ENCODE results near the gene TCF19. TPM values are rescaled to one million over a fixed set of nuclear protein-coding genes. Genes with fewer than 3 reads are reported as not detected.

Gene TCF19, protein sequence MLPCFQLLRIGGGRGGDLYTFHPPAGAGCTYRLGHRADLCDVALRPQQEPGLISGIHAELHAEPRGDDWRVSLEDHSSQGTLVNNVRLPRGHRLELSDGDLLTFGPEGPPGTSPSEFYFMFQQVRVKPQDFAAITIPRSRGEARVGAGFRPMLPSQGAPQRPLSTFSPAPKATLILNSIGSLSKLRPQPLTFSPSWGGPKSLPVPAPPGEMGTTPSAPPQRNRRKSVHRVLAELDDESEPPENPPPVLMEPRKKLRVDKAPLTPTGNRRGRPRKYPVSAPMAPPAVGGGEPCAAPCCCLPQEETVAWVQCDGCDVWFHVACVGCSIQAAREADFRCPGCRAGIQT
- total RNA-seq (2014; rRNA removed; shearing (Covaris generic)) = 14.7 and 18.8 TPM in 2 replicates

DNA sequence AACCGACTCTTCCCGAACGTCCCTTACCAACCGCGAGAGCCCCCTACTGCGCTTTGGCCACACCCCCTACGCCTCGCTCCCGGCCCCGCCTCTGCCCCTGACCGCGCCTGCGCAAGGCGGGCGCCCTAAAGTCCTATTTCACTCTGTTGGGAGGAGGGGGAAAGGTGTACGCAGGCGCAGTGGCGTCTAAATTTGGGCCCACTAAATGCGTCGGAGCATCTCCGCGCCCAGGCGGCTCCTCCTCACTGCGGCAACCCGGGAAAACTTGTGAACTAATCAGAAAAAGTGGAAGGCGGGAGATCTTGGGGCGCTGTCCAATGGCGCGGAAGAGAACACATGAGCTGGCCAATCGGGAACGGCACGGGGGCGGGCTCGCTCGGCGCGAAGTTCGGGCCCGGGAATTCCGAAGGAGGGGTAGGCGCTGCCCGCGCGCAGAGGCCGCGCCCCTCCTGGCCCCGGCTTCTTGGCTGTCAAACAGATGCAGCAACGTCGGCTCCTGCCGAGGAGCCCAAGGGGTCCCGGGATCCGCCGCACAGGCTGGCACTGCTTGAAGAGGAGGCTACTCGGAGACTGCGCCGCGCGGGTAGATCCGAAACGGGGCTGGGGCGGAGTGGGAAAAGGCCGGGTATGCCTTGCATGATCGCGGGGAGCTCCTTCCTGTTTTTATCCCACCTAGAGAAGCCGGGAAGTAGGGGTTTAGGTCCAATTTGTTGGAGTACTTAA lies at the start of gene TCF19:
TCF19 (plus strand) TSS at position 450 of the 723 bp plus-strand sequence. CDS start 881 bp downstream, outside the sequence.
- peak; percentile 99 for DNase-seq (ENCODE audit: low spot score)

DNA sequence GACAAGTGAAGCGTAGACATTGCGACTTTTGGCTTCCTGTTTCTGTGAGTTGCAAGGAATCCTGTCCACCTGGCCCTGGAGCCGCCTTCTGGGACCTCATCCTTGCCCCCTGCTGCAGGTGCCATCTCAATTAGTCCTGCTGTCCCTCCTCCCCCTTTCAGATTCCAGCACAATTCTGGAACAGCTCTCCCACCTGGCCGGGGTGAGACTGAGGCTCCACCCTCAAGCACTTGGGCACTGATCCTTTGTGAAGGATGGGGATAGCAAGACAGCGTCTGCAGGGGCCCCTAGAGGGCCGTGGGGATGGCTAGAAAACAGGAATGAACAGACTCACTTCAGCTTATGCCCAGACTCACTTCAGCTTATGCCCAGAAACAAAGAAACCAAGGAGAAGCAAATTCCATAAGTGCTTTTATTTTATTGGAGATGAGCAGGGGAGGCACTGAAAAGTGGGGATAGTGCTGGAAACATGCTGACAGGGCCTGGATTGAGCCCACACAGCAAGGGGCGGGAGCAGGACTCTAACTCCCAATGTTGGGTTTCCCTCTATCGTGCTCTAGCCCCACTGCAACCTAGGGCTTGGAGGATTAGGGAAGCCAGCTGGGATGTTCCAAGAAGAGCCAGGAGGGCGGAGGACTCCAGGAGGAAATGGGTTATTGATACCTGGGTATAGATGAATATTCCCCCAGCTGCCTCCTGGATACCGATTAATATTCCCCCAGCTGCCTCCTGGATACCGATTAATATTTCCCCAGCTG lies 47.4 kb upstream of the TCF19 start:
- DNase-seq (ENCODE audit: low spot score) = no peak

DNA sequence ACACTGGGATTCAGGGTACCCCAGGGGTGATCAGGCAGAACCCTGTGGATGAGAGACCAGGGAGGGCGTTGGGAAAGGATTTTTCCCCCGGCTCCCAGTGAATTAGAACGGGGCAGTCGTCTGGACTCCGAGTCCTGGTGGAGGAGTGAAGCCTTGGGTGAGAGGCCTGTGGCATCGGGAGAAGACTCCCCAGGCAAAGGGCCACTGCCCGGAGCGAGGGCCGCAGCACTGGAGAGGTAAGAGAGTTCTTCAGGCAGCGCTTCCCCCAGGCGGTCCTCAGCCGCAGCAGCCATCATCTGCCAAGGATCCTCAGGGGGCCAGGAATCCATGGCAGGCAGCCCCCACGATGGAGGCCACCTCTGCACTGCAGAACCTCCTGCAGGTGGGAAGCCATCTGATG lies 46.7 kb upstream of the TCF19 start:
- no peak for DNase-seq (ENCODE audit: low spot score)

DNA sequence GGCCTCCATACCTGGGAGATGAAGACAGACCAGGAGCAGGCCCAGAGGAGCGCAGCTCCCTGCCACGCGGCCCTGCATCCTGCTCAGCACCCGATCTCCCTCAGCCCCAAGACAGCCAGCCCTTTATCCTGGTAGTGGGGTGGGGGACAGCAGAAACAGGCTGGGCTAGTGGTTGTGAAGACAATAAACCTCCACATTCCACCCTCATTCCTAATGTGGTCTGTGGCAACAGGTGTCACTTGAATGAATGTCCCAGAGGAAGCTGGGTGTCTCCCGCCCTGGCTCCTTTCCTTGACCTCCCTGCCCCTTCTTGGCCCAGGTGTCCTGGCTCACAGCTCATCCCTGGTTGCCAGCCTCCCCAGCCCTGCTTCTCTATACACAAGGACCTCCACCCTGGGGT lies 45.9 kb upstream of the TCF19 start, which contains the start of gene C6orf15:
C6orf15 (minus strand) TSS at position 98 of the 400 bp plus-strand sequence; CDS start at position 78, 20 bp downstream.
- no peak for DNase-seq (ENCODE audit: low spot score)

DNA sequence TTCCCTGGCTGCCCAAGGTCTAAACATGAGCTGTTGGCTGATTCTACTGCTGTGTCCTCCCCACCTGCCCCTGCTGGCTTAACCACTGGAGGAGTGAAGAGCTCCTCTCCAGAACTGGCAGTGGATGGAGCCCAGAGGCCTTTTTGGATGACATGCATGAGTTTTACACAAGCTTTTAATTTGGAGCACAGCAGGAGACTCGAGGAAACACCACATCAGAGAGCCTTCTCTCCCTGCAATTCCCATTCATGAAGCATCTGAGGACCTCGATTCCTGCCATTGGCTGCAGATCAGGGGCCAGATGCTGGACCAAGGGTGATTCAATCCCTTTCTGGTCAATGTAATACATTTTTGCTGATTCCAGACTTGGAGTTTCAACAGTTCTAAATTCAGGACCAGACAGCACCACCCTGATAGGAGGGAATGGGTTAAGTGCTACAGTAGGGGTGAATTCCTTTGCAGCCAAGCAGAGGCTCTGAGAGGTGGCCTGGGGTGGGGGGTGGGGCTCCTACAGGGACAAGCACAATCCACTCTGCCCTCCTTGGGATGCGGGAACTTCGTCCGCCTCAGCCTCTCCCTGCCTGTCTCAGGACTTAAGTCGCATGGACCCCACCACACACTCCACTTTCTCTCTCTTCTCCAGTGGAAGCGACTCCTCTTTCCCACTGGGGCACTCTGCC lies 44.4 kb upstream of the TCF19 start:
- DNase-seq (ENCODE audit: low spot score) = no peak

DNA sequence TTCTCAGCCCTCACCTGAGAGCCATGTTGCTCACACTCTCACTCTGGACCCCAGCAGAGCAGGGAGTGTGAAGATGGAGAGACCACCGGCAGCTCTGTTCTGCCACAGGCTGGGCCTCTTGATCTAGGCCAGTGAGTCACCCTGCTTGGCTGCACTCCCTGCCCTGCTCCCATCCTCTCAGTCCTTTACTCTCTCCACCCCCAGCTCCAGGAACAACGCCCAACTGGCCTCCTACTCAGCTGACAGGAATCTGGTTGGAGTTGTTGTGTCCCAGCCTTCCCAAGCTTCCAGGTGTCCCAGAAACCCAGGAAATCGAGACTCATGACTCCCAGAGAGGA lies 43.9 kb upstream of the TCF19 start, which contains the start of gene PSORS1C1:
PSORS1C1 (plus strand) TSS at position 260 of the 338 bp plus-strand sequence. CDS start 14,833 bp downstream, outside the sequence.
- peak; percentile 87 for DNase-seq (ENCODE audit: low spot score)

DNA sequence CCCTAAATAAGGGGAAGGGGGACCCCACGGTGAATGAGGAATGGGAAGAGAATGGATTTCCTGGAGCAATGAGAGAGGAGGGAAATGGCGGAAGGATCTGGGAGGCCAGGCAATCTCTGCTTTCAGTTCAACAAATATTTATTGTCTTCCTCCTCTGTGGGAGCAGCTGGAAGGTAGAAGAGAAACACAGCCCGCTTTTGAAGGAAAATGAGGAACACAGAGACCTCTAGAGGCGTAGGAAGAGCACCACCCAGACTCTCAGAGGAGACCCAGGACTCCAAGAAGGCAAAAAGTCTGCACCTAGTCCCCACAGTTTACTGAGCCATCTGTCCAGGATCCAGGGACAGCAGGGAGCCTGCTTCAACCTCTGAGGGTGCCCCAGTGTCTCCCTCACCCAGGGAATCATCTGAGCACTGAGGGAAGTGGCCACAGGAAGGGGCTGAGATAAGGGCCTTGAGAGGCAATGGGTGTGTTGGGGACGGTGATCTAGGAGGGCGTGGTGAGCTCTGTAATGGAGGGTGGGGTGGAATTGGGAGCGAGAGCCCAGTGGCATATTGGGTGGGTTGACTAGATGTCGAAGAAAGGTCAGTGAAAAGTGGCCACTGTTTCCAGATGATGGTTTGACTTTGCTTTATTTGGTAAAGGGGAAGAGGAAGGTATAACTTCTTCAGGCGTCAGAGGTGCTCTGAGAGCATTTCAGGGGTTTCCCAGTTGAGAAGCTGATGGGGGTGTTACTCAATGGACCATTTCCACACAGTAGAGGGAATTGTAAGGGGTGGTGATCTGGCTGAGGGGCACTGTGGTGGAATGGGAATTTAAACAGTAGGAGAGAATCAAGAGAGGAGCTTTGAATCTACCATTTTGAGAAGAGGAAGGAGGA lies 43.2 kb upstream of the TCF19 start:
- peak; percentile 82 for DNase-seq (ENCODE audit: low spot score)

DNA sequence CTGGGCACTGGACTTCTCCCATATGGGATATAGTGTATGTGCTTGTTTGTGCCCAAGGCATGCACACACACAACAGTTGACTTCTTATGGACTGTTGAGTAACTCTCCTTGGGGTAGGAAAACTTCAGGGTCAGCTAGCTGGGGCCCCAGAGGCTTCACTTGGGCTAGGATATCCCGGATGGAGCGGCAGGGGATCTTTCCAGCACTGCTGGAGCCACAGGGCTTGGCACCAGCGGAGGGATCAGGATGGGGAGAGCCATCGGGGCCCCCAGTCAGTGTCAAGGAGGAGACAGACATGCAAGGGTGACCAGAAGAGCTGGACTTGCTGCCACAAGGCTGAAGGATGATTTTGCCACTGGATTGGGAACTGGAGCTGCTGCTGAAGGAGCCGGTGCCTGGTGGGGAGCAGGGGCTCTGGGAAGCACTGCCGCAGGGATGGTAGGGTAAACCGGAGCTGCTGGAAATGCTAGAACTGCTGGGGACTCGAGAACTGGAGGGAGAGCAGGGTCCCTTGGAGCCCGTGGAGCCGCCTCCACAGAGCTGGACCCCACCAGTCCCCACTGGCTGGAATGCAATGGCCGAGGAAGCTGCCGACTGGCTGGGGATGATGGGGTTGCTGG lies 42.3 kb upstream of the TCF19 start:
- DNase-seq (ENCODE audit: low spot score) = no peak

DNA sequence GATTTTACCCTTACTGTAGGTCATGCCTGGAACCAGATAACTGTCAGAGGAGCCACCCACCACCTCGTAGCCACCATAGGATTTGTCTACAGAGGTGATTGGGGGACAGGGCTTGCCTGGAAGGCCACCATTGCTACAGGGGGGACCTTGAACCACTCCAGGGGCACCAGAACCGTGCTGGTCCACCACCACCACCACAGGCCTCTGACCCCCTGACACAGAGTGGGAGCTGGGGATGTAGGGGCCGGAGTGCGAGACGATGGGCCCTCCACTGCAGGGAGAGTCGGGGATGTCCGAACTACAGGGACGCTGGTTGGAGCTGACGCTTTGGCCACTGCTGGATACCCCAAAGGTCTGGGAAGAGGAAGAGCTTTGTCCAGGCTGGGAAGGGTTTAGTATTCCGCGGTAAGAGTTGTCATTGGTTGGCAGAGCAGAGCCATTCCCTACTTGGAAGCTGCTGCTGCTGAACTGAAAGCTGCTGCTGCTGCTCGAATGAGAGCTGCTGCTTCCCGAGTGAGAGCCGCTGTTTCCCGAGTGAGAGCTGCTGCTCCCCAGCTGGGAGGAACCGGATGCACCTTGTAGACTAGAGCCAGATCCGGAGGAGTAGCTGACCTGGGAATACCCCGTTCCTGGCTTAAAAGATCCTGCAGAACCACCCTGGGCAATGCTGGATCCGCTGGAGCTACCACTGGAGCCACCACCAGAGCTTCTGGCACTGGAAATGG lies 41.6 kb upstream of the TCF19 start:
- no peak for DNase-seq (ENCODE audit: low spot score)

DNA sequence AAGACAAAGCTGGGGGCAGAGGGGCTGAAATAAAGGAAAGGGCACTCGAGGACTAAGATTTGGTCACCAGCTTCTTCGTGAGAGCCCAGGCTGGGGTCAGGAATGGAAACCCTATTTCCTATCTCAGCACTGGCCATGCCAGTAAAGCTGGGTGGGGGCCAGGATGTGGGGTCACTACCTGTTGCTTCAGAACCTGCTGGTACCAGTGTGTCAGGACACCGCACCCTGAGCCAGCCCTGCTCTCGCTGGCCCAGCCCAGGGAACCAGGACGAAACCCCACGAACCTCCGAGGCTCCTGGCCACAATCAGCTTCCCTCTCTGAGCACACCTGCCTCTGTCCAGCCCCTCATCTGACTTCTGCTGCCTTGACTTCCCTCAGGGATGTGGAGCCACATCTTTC lies 40.2 kb upstream of the TCF19 start:
- DNase-seq (ENCODE audit: low spot score) = no peak

DNA sequence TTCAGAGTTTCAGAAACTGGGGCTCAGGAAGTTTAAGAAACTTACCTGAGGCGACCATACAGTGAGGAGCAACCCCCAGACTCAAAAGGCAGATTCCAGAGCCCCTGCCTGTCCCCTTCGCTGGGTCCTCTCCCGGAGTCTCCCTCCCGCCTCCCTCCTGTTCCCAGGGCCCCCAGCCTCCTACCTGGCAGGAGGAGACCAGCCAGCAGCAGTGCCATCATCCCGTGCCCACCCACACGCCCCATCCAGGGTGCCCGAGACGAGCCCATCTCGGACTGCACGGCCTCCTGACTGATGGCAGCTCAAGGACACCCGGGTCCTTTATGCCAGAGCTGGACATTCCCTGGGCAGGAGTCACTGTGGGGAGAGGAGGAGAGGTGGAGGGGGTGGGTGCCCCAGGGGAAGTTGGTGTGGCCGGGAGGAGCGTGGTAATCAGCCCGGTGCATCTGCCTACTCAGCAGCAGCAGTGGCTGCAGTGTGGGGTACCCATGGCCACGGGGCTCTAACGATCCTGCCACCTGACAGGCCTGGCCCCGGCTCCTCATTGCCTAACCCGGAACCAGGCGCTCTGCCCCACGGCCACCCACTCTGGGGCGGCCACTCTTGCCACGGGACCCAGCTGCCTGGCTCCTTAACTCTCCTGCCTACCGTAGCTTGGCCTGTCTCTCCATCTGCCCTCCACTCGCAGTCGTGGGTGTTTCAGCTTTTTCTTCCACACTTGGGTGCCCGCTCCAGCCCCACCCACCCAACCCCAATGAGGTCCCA lies 38.1 kb upstream of the TCF19 start, which contains the start of gene CDSN:
CDSN (minus strand) TSS at position 296 of the 765 bp plus-strand sequence; CDS start at position 269, 27 bp downstream.
- no peak for DNase-seq (ENCODE audit: low spot score)

DNA sequence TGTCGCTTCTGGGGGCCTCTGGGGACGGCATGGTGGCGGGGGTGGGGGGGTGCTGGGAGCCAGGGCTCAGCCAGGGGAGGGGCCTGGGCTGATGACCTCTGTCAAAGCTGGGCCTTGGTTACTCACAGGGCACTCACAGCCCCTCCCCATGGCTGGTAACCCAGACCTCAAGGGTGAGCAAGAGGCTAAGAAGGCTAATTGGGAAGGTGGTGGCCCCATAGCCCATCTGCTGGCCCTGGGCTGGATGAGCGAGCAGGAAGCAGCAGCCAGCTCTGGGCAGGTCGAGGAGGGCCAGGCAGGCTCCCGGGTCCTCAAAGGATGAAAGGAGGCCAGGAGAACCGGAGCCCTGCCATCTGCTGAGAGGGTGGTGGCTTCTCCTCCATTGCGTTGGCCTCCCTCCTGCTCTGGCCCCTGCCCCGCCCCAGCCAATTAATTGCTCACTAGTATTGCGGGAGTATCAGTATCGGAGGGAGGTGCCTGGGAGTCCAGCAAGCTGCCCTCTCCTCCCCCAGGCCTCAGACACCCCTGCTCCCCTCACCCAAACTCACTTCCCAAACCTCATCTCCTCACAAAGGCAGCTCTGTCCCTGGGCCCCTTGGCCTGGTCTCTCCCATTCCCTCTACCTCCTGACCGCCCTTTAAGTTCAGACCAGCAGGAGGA lies 37.1 kb upstream of the TCF19 start:
- DNase-seq (ENCODE audit: low spot score) = no peak

DNA sequence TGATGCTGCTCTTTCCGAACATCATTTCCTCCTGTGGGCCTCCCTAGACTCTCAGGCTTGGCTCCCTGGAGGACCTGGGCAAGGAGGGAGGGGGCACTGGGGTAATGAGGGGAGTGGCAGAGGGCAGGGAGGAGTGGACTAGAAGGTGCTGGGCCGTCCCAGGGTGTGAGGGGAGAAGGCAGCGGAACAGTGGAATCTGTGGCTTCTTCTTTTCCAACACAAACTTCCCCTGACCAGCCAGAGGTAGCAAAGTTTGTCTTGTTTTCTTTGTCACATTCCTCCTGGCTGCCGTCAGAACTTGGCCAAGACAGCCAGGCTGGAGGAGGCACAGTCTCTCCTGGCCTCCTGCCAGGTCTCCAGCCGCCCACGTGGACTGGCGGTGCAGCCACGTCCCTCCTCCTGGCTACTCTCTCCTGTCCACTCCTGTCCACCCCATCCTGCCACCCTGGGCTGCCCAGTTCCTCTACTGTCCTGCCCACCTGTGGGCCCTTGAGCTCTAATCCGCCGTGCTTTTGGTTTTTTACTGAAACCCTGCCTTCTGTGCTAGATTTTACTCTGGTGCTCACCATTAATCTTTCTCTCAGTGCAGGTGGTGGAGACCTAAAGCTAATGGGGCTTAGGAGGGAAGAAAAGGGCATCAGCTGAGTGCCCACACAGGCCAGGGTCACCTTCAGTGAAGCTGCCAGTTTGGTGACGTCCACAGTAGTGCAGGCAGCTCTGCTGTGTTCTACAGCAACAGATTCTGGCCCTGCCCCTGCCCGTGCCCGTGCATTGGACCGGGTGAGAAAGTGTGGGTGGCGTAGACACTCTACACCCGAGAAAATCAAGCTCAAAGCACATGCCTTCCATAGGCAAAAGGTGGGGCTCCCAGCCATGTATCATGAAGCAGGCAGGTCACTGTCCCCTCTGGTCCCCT lies 35.3 kb upstream of the TCF19 start:
- peak; percentile 92 for DNase-seq (ENCODE audit: low spot score)

DNA sequence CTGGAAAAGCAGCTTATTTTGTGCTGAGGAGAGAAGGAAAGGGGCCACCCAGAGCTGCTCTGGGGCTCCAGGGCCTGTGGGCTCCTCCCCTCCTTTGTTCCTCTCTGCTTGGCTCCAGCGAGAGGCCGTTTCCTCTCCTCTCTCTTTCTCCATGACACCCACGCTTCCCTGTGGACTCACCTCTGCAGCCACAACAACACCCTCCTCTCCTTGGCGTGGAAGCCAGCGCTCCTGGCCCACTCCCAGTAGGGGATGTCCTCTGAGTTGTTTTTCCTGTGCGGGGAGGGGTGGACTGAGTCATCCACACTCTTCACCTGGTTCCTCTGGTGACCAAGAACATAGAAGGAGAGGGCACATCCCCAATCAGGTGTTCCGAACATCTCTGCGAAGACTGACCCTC lies 33.2 kb upstream of the TCF19 start:
- DNase-seq (ENCODE audit: low spot score) = no peak

DNA sequence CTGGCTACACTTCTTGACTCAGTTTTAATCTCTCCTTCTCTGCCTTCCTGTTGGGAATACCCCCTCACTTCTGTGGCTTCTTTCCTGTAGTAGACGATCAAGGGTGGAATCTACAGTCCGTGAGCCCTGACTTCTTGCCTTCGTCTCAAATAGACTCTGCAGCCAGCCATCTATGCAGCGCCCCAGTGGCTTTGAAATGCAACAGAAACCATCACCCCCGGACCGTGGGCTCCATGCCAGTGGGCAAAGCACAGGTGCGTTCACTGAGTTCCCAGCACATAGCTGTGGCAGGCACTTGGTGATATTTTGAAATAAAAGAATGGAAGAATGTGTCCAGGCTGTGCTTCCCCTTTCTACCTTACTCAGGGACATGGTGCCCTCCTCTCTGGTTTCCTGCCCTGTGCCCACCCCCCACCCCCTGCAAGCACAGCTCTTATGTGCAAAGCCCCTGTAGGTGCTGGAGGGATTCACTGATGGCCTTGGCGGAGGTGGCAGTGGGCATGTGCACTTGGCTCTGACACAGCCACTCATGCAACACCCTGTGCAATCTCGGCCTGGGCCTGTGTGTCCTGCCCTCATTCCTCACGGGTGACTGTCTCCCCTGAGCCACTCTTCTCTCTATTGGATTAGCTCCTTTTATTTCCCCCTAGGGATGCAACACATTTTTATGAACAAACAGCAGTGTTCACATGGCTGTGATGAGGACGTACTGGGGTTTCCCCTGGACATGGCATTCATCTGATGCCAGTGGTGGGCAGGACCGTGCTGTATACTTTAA lies 32.6 kb upstream of the TCF19 start:
- DNase-seq (ENCODE audit: low spot score) = no peak
